Iris pigment epithelial cell (primary cell): ENCODE data around the gene JPH3.

ENCODE experiments used
- DNase-seq: peaks from one replicate; pipeline ENCODE4 v3.0.0-alpha.2; 2011; ENCODE audit warnings: low read depth

The JPH3 gene

DNA sequence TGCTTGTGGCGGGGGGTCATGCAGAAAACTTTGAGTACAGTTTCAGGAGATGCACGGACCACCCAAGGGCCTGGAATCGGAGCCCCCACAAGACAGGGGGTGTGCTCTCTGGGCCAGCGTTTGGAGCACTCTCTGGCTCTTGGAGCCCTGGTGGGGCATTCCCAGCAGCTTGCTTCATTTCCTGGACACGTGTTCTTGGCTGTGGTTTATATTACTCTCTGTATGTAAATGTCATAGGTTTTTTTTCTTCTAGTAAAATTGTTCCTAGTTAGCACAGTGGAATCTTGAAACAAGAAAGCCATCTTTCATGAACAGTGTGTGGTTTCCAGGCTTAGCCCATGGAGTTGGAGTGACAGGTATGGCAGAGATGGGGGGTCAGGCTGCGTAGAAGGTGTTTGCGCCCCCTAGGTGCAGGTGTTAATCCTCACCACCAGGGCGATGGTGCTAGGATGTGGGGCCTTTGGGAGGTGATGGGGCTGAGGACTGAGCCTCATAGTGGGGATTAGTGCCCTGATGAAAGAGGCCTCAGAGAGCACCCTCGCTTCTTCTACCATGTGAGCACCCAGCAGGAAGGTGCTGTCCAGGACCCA is 79.8 kb downstream of the JPH3 start:
- DNase-seq, result peak; percentile 83

DNA sequence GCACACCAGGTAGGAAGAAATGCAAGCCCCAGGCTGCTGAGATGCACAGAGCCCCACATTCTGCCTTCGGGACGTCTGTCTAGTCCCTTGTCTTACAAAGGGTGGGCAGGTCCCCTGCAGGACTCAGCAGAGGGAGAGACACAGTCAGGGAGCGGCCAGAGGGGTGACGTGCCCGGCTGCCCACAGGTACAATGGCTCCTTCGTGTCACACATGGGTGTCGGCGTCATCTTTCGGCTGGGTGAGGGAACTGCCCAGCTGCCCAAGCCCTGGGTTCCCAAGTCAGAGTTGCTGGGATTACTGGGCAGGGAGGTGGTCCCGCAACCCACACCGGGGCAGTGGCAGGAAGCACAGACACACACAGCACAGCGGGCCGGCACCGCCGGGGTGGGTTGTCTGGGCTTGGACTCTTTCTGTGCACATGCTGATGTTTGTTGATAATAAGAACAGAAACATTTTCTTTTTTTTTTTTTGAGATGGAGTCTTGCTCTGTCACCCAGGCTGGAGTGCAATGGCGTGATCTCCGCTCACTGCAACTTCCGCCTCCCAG is 80.6 kb downstream of the JPH3 start:
- DNase-seq, result no peak

DNA sequence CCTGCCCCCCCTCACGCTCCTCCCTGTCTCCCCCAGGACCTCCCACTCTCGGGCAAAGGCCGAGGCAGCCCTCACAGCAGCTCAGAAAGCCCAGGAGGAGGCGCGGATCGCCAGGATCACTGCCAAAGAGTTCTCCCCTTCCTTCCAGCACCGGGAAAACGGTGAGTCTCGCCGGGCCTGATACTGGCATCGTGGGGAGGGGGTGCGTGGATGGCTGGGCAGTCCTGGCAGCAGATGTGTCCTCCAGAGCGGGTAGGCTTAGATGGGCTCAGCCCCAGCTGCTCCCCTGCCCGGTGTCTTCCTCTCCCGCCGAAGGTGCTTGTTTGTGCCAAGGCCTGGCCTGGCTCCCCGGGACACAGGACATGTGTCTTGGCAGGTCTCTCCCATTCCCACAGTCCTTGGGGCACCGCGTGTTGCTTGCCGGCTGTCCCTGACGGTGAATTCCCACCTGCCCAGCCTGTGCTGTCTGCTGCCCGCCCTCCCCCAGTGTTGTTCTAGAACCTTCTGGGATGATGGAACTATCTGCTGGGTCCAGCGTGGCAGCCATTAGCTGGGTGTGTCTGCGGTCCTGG is 81.9 kb downstream of the JPH3 start:
- no peak for DNase-seq

DNA sequence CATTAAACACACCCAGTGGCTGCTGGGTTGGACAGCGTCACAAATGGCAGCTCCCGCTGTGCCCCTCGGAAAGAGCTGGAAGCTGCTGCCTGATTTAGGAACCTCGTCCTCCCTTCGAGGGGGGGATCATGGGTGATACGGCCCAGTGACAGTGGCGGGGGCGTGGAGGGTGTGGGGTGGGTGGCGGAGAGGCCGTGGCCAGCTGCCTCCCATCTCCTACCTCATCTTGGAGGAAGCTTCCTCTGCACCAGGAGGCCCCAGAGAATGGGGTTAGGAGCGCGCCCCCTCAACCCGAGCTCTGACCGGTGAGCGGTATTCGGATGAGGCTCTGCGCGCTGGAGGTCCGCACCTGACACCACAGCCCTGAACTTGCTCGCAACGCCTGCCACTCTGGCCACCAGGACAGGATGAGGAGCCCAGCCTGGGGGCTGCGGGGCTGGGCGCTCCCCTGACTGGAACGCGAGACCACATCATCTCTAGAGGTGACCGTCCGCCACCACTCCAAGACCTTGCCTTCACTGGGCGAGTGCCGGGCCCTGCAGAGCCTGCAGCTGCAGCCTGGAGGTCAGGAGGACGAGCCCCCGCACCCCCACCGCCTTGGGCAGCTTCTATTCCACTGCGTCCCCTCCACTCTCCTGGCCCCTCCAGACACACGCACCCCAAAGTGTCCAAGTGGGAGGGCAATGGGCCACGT is 82.5 kb downstream of the JPH3 start:
- DNase-seq, result no peak

DNA sequence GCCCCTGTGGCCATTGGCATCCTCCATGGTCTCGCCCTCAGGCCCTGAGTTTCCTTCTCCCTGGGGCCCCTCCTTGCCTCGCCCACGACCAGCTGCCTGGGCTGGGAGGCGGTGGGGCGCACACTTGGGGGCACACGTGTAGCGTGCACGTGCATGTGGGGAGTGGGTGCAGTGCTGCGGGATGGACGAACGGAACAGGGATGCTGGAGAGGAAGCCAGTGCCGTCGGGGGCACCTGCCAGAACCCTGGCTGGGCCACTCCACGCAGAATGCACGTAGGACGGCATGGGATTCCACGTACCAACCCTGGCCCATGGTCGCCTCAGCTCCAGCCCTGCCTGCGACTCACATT is 83.1 kb downstream of the JPH3 start:
- no peak for DNase-seq

DNA sequence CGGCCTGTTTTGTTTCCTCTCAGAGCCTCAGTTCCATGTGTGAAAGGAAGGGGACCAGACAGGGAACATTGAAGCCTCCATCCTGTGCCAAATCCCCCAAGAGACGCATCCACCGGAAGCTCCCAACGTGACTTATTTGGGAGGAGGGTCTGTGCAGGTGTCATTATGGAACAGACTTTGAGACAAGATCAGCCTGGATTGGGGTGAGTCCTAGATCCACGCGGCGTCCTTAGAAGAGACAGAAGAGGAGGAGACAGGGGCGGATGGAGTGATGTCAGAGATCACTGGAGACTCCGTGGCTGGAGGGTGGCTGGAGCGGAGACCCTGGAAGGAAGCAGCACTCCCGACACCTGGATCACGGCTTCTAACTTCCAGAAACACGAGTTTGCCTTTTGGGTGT is 83.5 kb downstream of the JPH3 start:
- no peak for DNase-seq

DNA sequence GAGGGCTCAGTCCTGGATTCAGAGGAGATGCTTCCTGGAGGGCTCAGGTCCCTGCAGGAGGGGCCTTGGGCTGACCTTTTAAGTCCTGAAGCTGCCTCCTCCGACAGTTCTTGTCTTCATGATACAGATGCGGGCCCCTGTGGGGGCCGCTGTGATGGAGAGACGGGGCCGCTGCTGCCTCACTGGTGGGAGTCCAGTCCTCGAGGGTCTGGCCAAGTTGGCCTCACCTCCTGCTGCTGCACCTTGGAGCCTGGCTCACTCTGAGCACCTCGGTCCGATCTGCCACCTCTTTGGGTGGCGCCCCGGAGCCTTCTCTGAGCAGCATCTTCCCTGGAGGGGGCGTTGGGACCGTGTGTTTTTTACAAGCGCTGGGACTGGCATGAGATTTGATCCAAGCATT is 84.4 kb downstream of the JPH3 start:
- no peak for DNase-seq

DNA sequence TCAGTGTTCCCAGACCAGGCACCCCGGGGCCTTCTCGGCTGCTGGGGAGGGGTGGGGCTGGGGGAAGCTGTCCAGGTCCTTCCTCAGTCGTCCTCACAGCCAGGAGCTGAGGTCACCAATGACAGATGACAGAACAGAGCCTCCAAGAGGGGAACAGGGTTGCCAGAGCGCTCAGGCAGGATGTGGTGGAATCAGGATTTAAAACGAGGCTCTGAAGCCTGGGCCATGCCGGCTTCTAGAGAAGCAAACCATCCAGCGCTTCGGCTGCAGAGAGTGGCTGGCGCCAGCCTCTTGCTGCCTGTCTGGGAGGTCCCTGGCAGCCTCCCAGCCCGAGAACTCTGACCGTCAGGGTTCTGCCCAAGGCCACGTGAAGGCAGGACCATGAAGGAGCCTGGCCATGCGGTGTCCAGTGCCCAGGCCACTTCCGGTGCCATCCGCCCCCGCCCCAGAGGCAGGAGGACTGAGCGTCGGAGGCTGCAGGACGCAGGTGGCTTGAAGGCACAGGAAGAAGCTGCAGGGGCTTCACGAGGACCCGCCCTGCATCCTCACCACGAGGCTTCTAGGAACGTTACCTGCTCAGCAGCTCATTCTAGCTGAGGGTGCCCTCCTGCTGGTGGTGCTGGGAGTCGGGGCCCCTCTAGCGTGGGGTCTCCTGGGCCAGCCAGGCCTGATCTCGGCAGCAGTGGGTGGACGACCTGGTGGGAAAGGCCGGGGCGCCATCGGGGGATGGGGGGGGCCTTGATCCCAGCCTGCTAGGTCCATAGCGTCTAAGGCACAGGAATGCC is 85.0 kb downstream of the JPH3 start:
- no peak for DNase-seq

DNA sequence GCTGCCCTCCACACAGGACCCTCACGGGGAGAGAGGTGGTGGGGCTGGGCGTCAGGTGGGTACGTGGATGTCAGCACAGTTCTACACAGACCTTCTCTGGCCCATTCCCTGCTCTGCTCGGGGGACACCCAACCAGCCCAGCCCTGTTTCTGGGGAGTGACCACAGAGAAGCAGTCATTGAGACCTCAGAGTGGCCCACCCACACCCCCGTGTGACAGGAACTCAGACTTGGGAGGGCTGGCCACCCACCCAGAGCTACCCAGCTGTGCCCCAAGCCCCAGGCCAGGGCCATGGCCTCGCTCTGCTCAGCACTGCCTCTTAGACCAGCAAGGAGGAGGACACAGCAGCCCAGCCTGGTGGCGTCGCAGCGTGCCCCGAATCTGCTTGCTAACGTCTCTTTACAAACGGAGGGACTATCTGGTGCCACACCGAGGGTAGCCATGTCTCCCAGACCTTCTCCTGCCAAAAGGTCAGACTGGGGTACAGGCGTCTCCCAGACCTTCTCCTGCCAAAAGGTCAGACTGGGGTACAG is 85.8 kb downstream of the JPH3 start:
- no peak for DNase-seq

DNA sequence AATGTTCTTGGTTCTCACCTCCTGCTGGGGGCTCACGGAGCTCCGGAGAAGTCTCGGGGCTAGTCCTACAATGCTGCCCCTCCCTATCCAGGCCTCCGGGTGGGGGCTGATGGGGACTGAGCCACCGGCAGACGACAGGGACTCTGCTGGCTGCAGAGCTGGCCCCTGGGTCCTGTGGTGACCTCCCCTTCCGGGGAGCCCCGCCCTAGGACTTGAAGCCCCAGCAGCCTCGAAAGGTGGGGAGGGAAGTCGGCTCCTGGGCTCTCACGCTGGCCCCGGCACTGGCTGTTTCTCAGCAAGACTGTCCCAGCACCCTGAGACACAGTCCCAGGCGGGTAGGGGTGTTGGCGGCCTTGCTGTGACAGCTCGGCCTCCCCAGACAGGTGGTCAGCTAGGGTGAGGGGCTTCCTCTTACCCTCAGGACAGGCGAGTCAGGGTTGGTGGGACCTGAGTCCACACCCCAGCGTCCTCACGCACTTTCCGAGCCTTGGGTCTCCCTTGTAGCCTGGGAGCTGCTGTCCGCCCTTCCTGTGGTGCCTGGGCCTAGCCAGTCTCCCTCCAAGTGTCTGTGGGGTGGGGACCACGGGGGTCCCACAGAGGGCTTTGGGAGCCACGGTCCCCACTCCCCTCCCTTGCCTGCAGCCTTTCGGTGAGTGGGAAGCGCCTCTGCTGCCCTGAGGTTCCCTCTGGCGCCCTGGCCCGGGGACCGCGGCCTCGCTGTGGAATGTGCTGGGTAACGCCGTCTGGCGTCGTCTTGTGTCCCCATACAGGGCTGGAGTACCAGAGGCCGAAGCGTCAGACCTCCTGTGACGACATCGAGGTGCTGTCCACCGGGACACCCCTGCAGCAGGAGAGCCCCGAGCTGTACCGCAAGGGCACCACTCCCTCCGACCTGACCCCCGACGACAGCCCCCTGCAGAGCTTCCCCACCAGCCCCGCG is 86.8 kb downstream of the JPH3 start:
- no peak for DNase-seq

DNA sequence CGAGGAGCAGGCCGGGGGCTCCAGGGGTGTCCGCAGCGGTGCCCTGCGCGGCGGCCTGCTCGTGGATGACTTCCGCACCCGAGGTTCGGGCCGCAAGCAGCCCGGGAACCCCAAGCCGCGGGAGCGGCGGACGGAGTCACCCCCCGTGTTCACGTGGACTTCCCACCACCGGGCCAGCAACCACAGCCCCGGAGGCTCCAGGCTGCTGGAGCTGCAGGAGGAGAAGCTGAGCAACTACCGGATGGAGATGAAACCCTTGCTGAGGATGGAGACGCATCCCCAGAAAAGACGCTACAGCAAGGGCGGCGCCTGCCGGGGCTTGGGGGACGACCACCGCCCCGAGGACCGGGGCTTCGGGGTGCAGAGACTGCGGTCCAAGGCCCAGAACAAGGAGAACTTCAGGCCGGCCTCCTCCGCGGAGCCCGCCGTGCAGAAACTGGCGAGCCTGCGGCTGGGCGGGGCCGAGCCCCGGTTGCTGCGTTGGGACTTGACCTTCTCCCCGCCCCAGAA is 87.7 kb downstream of the JPH3 start:
- no peak for DNase-seq

DNA sequence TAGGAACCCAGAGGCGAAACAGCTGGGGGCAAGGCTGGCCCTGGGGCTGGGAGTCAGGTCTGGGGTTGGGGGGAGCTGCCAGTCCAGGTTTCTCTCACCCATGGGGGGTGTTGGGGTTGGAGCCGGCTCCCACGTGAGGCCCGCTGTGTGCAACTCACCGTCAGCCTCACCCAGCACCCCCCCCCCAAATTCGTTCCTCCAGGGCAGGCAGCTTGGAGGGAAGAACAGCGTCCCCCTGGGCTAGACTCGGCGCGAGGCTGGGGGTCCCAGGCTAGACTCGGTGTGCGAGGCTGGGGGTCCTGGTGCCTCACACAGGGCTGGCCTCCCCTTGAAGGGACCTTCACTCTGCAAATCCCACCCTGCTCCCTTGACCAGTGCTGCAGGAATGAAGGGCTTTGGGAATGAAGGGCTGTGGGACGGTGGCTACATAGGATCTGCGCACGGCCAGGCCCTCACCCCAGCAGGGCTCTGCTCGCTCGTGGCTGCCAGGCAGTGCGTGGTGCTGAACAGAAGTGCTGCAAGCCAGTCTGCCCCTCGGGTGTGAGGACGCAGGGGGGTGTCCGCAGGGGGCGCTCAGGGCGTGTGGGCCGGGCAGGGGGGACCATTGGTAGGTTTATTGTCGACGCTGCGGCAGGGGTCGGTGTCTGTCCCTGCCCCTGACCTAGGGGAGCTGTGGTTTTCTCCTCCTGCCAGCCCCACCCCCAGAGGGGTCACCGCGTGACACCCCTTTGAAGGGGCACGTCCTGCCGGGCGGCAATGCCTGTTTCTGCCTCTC is 88.8 kb downstream of the JPH3 start:
- no peak for DNase-seq

DNA sequence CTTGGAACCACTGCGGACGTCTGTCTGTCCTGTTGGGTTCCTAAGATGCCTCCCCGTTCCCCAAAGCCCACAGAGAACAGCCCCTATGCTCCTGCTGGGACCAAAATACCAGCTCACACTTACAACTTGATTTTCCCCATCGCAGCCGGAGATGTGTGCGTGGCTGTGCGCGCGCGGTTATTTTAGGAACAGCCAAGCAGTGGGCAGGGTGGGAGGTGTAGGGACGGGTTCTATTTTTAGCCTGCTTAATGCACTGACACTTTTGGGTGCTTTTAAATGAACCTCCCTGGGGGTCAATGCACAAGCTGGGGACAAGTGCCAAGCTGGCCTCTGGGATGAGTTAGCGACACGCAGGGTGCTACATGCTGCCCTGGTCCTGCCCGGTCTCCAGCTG is 89.4 kb downstream of the JPH3 start:
- no peak for DNase-seq

DNA sequence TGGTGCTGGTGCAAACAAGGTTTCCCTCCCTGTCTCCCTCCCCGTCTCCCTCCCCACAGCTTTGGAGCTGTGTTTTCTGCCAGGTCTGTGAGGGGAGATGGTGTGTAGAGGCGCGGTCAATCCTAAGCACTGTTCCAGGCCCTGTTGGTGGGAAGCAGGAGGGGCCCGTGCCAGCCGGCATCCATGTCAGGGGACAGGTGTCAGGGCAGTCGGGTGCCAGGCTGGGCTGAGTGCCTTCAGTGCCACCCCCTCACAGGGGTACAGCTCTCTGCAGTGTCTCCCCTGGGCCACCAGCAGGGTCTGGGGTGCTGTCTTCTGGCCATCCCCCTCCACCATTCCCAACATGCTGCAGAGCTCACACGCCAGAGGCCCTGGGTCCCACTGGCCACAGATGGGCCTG is 89.9 kb downstream of the JPH3 start:
- DNase-seq, result no peak

DNA sequence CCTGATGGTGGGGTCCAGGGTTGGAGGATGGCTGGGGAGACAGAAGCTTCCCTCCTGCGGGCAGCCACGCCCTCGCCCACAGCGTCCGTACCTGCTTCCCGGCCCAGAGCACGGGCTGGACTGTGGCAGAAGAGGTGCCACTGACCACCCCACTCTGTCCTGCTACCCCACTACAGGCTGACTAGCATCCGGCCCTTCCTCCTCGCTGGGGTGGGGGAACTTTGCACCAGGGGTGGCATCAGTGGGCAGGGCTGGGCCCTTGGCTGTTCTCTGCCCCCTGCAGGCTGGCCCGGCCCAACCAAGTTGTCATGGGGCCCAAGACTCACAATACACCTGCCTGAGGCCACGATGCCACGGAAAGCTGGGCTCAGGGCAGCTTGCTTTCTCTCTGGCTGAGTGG is 90.4 kb downstream of the JPH3 start:
- no peak for DNase-seq

DNA sequence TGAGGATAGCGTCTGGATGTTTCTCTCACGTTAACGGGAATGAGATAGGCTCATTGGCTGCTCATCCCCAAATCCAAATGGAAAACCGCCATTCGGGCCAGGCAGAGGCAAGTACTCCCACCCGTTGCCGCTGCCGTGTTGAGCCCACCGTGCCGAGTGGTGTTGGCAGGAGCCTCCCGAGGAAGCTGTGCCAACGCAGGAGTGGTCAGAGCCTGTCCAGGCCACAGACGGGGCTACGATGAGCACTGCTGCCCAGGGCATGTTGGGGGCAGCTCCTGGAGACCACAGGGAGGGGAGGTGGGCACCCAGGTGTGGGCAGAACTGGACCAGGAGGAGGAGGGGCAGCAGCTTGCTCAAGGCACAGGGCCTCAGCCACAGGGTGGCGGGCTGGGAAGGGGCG is 91.5 kb downstream of the JPH3 start:
- DNase-seq, result no peak

DNA sequence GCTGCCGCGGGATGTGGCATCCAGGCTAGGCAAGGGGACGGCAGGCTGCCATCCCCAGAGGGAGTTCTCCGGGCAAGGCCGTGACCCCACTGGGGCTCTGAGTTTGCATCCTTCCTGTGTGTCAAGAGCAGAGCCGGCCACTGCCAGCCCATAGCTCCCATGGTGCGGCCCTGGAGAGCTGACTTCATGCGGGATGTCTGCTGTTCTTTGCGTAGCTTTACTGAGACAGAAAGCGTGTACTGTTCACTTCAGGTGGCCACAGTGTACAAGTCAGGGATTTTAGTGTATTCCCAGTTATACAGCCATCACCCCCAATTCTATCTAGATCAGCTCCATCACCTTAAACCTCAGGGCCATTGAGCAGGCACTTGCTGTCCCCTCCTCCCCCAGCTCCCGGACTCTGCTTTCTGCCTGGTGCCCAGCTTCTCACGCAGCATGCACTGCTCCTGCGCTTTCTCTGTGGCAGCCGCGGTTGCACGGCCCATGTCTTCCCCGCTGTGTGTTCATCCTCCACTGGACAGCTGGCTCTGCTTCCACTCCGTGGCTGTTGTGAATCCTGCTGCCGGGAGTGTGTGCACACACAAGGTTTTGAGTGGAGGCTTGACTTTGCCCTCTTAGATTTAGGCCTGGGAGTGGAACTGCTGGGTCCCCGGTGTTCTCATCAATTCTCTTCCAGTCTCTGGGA is 92.3 kb downstream of the JPH3 start:
- no peak for DNase-seq

DNA sequence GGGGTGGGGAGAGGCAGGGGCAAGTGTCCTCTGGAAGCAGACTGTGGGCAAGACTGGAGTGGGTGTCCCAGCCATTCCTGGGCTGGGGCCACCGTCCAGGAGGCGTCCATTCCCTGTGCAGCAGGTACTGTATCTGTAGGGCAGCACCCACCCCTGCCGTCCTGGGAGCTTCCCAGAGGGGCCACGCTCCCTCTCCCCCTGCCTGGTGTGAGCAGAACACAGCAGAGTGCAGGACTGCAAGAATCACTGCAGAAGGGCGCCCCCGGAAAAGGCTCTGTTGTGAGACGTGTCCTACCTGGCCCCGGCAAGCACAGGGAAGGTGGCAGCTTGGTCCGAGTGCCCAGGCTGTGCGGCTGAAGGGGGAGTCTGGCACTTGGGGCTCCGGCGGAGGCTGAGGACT is 93.2 kb downstream of the JPH3 start:
- DNase-seq, result no peak

DNA sequence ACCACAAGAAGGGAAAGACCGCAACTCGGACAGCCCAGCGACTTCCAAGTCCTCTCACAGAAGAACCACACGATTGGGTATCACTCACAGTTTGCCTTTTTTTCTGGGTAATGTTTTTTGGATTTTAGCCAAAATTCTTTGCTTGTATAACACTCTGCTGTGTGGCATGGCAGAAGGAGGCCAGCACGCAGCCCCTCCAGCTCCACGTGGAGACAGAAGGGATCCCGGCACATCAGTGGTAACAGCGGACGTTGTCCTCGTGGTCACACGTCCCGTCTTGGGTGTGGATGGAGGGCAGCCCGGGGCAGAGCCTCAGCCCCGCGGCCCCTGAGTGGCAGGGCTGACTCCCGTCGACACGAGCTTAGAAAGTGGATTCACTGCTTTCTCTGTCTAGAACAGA is 94.4 kb downstream of the JPH3 start:
- DNase-seq, result no peak

DNA sequence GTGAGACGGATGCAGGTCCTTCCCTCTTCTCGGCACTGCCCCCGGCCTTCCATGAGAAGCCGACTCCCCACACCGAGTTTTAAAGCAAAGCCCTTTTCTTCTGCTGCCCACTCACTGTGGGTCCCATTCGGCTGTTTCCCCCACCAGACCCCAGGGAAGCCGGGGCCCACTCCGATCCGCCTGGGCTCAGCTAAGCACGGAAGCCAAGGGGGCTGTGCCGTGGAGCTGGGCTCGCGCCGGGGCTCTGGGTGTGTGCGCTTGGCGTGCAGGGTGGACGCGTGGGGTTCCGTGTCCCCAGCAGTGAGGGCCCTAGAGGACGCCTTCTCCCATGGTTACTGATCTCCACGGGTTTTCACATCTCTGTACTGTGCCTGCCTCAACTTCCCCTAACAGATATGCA is 94.9 kb downstream of the JPH3 start:
- no peak for DNase-seq
